GM12891 (cell line): ENCODE data around the gene ROS1.

Source experiments
- POLR2A ChIP-seq: IDR thresholded peaks from 2 replicates; pipeline ENCODE4 v1.6.1; 2011; ENCODE audit warnings: low read depth, low read length, control low read depth
- POLR2AphosphoS5 ChIP-seq: IDR thresholded peaks from 2 replicates; pipeline ENCODE4 v1.6.1; 2011; ENCODE audit warnings: low read depth, low read length, control low read depth
- SPI1 ChIP-seq: IDR thresholded peaks from 2 replicates; pipeline ENCODE4 v1.6.1; 2011; ENCODE audit warnings: low read depth, low read length, control low read depth
- TAF1 ChIP-seq: IDR thresholded peaks from 2 replicates; pipeline ENCODE4 v1.6.1; 2011; ENCODE audit warnings: low read depth, low read length, control low read depth

- TF ChIP-seq SPI1 (no peak), POLR2A (no peak), POLR2AphosphoS5 (no peak), TAF1 (no peak)
Measured at GRCh38 chr6:117391874-117392583, 33.7 kb downstream of the ROS1 start.
